Omental fat pad (tissue), 4 donors: ENCODE data around the gene ZFYVE28. TPM values are rescaled to one million over a fixed set of nuclear protein-coding genes. Genes with fewer than 3 reads are reported as not detected.

Source experiments
- ATAC-seq: fragments of 150-250 bp; one replicate; pipeline ENCODE4 v1.9.1; 2016; ENCODE audit warnings: mild to moderate bottlenecking, moderate library complexity; ENCODE audit not compliant: low FRiP score
- DNase-seq: peaks from one replicate; pipeline ENCODE4 v3.0.0-alpha.2; 2019; ENCODE audit warnings: low spot score
- total RNA-seq, 4 donors: library from RNA; depleted of rRNA; stranded (reverse); fragments of >200 nt; gene quantifications; one replicate each; pipeline ENCODE4 v1.1.0, GENCODE V29; 2016
- TF ChIP-seq, protein P1 (sequence below), 3 donors: fragments of 450-650 bp; IDR thresholded peaks; one replicate each; pipeline ENCODE4 v1.5.1; 2016 to 2017; ENCODE audit warnings: antibody characterized with exemption in 3 of 3, mild to moderate bottlenecking in 3 of 3, moderate library complexity in 2 of 3

Gene ZFYVE28
- total RNA-seq, 4 donors from 2014 or later, result 7.1 to 24.5 (median 16.7) TPM

DNA sequence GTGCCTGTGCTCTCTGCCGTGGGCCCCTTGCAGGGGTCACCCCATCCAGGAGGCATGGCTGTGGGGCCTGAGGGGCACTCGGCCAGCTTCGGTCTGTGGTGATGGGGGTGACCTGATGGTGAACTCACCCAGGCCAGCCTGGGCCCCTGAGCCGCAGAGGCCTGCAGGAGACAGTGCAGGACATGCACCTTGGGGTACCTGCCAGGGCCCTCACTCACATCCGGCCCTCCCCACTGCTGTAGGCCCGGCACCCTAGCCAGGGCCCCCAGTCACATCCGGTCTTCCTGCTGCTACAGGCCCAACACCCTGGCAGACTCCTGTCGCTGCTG is 7.6 kb upstream of the ZFYVE28 start:
- TF ChIP-seq, protein P1, sequence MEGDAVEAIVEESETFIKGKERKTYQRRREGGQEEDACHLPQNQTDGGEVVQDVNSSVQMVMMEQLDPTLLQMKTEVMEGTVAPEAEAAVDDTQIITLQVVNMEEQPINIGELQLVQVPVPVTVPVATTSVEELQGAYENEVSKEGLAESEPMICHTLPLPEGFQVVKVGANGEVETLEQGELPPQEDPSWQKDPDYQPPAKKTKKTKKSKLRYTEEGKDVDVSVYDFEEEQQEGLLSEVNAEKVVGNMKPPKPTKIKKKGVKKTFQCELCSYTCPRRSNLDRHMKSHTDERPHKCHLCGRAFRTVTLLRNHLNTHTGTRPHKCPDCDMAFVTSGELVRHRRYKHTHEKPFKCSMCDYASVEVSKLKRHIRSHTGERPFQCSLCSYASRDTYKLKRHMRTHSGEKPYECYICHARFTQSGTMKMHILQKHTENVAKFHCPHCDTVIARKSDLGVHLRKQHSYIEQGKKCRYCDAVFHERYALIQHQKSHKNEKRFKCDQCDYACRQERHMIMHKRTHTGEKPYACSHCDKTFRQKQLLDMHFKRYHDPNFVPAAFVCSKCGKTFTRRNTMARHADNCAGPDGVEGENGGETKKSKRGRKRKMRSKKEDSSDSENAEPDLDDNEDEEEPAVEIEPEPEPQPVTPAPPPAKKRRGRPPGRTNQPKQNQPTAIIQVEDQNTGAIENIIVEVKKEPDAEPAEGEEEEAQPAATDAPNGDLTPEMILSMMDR (IDR thresholded peaks at IDR 0.05), result no peak
- DNase-seq, result no peak
- no peak for ATAC-seq

DNA sequence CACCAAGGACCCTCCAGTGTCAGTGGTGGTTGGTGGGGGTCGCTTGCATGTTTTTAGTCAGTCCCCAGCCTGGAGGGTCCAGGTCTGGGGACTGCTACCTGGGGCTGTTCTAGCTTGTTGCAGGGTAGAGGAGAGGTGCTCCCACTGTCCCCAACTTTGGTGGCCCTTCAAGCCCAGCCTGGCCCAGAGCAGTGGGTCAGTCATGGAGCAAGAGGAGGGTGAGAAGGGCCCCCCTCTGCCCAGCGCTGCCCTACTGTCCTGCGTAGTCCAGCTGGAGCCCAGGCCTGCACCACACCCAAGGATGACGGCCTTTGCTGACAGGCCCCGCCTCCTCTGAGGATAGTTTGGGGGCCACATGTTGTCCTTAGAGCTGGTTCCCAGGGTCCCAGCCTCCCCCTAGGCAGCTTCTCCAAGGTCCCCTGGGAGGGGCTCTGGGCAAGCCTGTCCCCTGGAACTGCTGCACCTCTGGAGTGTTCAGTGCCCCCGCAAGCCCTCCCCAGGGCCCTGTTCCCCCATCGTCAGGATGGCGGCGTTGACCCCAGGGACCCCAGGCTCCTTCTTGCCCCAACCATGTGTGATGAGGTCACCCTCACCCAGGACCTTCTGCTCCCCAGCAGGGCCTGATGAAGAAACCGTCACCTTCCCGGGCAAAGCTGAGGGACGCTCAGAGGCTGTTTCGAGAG is 7.1 kb upstream of the ZFYVE28 start:
- no peak for ATAC-seq
- TF ChIP-seq, protein P1 (IDR thresholded peaks at IDR 0.05), result no peak
- DNase-seq, result no peak

DNA sequence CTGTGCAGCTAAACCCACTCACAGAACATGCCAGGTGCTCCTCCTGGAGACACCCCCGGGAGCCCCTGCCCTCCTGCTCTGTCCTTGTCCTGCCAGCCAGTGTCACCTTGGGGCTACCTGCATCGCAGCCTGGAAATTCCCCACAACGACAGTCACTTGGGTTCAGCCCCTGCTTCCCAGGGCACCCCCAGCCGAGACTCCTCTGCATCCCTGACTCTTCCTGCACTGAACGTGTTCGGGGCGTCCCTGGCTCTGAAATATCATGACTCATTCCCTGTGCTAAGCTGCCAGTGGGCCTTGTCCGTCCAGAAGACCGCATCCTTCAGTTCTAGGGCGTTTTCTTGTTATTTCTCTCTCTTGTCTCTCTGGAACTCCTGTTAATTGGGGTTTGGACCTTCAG is 6.1 kb upstream of the ZFYVE28 start:
- ATAC-seq (no peak), DNase-seq (no peak)
- TF ChIP-seq, protein P1 (IDR thresholded peaks at IDR 0.05), result no peak

DNA sequence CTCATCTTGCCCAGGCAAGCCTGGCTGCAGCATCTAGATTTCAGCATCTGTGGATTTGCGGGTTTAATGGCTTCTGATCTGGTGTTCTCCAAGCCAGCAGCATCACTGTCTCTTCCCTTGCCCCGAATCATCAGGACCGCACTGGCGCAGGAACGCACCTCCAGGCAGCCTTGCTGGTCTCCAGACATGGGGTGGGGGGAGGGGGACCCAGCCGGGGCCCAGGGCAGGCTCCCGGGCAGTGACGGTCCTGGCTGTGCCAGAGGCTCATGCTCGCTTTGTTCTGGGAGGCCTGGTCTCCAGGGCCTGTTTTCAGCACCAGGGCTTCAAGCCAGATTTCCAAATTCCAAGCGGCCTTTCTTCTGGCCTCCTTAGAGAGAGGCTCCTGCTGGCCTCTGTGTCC is 5.2 kb upstream of the ZFYVE28 start:
- ATAC-seq, result no peak
- TF ChIP-seq, protein P1 (IDR thresholded peaks at IDR 0.05), result no peak
- no peak for DNase-seq

DNA sequence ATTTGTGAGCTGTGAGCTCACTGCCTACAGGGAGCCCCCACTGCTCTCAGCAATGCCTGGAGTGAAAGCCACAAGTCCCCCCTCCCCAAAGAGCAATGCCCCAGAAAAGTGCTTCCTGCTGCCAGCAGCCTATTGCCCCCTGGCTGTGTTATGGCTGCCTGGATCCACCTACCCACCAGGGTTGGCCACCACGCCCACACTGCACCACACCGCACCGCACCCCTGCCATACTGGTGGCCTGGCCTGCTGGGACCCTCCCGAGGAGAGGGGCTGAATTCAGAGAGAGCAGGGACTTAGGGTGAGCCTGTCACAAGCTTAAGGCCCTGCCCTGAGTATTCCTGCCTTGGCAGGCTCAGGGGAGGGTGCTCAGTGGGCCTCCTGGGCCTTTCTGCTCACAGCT is 4.6 kb upstream of the ZFYVE28 start:
- ATAC-seq, result no peak
- DNase-seq, result no peak
- TF ChIP-seq, protein P1 (IDR thresholded peaks at IDR 0.05), result no peak

DNA sequence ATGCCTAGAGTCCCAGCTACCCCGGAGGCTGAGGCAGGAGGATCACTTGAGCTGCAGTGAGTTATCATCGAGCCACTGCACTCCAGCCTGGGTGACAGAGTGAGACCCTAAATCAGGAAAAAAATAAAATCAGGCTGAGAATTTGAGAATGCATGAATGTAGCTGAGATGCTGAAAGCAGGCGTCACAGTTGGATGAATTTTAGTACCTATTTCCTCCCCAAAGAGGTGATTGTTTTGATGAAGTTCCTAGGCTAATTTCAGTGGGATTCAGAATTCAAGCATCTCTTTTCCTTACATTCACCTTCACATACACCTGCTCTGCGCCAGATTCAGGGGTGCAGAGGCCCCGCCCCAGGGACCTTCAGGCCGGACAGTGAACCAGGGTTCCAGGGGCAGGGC is 3.5 kb upstream of the ZFYVE28 start:
- DNase-seq (no peak), ATAC-seq (no peak)
- TF ChIP-seq, protein P1 (IDR thresholded peaks at IDR 0.05), result no peak

DNA sequence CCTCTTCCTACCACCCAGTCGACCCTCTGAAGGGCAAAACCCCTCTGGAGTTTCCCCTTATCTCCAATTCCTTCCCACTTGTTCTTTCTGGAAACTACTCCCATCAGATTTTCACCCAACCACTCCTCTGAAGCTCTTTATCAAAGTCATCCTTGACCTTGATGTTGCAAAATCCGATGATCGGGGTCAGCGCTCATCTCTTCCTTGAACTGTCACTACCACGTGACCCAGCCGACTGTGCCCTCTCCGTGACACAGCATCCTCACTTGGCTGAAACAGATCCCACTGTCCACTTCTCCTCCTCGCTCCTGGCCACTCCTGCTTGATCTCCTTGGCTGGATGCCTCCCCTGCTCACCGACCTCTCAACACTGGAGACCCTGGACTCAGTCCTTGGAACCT is 1.4 kb upstream of the ZFYVE28 start:
- no peak for ATAC-seq
- DNase-seq, result no peak
- TF ChIP-seq, protein P1 (IDR thresholded peaks at IDR 0.05), result no peak
